GM23248 (cell line): ENCODE results near the gene AP2A2. TPM values are rescaled to one million over a fixed set of nuclear protein-coding genes. Genes with fewer than 3 reads are reported as not detected.

Source experiments
- DNase-seq: peaks from one replicate; pipeline ENCODE4 v3.0.0-alpha.2; 2015
- H2AFZ ChIP-seq: fragments of 200-600 bp; sonication (generic); 2 replicates; pipeline ENCODE4 v1.6.1; 2016; ENCODE audit warnings: antibody characterized with exemption
- H3F3A ChIP-seq: fragments of 200-600 bp; sonication (generic); 2 replicates; pipeline ENCODE4 v1.6.1; 2016; ENCODE audit warnings: mild to moderate bottlenecking, antibody characterized with exemption, mixed run types; ENCODE audit not compliant: insufficient read depth
- H3K27ac ChIP-seq: fragments of 200-600 bp; sonication (generic); 2 replicates; pipeline ENCODE4 v1.5.1; 2016; ENCODE audit warnings: mild to moderate bottlenecking
- H3K27me3 ChIP-seq: fragments of 200-600 bp; sonication (generic); replicated peaks from 2 replicates; pipeline ENCODE4 v1.6.1; 2016; ENCODE audit warnings: mild to moderate bottlenecking; ENCODE audit not compliant: insufficient read depth
- H3K36me3 ChIP-seq: fragments of 200-600 bp; sonication (generic); 2 replicates; pipeline ENCODE4 v1.6.1; 2016; ENCODE audit warnings: low read depth, mild to moderate bottlenecking
- H3K4me1 ChIP-seq: fragments of 200-600 bp; sonication (generic); 2 replicates; pipeline ENCODE4 v1.6.1; 2016; ENCODE audit warnings: mild to moderate bottlenecking; ENCODE audit not compliant: insufficient read depth
- H3K4me2 ChIP-seq: fragments of 200-600 bp; sonication (generic); one replicate; pipeline ENCODE4 v1.6.1; 2016; ENCODE audit warnings: mild to moderate bottlenecking; ENCODE audit not compliant: unreplicated experiment
- H3K4me3 ChIP-seq: fragments of 200-600 bp; sonication (generic); 2 replicates; pipeline ENCODE4 v1.5.1; 2016; ENCODE audit warnings: mild to moderate bottlenecking
- H3K79me2 ChIP-seq: fragments of 200-600 bp; sonication (generic); 2 replicates; pipeline ENCODE4 v1.6.1; 2016; ENCODE audit warnings: mild to moderate bottlenecking; ENCODE audit not compliant: insufficient read depth
- H3K9ac ChIP-seq: fragments of 200-600 bp; sonication (generic); 2 replicates; pipeline ENCODE4 v1.6.1; 2016; ENCODE audit warnings: mild to moderate bottlenecking
- H3K9me2 ChIP-seq: fragments of 200-600 bp; sonication (generic); 2 replicates; pipeline ENCODE4 v1.6.1; 2016; ENCODE audit warnings: mixed run types, mild to moderate bottlenecking, moderate library complexity; ENCODE audit not compliant: insufficient read depth
- H3K9me3 ChIP-seq: fragments of 200-600 bp; sonication (generic); one replicate; pipeline ENCODE4 v1.6.1; 2017; ENCODE audit warnings: low read depth
- H4K20me1 ChIP-seq: fragments of 200-600 bp; sonication (generic); 2 replicates; pipeline ENCODE4 v1.6.0; 2016; ENCODE audit not compliant: insufficient read depth
- EZH2 ChIP-seq: fragments of 200-600 bp; sonication (generic); IDR thresholded peaks from 2 replicates; pipeline ENCODE4 v1.6.1; 2018; ENCODE audit warnings: antibody characterized with exemption, mild to moderate bottlenecking; ENCODE audit not compliant: insufficient read depth, poor library complexity, severe bottlenecking
- EZH2phosphoT487 ChIP-seq: fragments of 200-600 bp; sonication (generic); IDR thresholded peaks from 2 replicates; pipeline ENCODE4 v1.6.1; 2018; ENCODE audit warnings: antibody characterized with exemption, moderate library complexity, mild to moderate bottlenecking, low read depth; ENCODE audit not compliant: insufficient read depth
- WGBS, 2 experiments: methylation state at CpG; one replicate each; pipeline ENCODE4 v1.1.6; 2015 to 2017; ENCODE audit warnings: low lambda C conversion rate in 2 of 2, low coverage in 1 of 2; ENCODE audit errors: missing lambda C conversion rate in 2 of 2; 5-methylcytosine and 5-hydroxymethylcytosine counted together
- in situ Hi-C: fragments of 300-500 bp; cut with MboI; formaldehyde crosslinking; loops from 2 replicates; pipeline ENCODE4 v1.15.0; 2020
- polyA plus RNA-seq: library from polyadenylated mRNA; unstranded; fragments of >200 nt; fragmentation: Nextera tagmentation; extraction: Ambion mirVana; gene quantifications from 2 replicates; pipeline ENCODE4 v1.2.1, GENCODE V29; 2016
- total RNA-seq: library from RNA; depleted of rRNA; stranded (reverse); fragments of >200 nt; shearing (Covaris generic); gene quantifications from 2 replicates; pipeline ENCODE4 v1.2.3, GENCODE V29; 2014

Gene AP2A2
- total and polyA plus RNA-seq, 2 experiments from 2014 or later: 31.1 to 38.3 TPM

DNA sequence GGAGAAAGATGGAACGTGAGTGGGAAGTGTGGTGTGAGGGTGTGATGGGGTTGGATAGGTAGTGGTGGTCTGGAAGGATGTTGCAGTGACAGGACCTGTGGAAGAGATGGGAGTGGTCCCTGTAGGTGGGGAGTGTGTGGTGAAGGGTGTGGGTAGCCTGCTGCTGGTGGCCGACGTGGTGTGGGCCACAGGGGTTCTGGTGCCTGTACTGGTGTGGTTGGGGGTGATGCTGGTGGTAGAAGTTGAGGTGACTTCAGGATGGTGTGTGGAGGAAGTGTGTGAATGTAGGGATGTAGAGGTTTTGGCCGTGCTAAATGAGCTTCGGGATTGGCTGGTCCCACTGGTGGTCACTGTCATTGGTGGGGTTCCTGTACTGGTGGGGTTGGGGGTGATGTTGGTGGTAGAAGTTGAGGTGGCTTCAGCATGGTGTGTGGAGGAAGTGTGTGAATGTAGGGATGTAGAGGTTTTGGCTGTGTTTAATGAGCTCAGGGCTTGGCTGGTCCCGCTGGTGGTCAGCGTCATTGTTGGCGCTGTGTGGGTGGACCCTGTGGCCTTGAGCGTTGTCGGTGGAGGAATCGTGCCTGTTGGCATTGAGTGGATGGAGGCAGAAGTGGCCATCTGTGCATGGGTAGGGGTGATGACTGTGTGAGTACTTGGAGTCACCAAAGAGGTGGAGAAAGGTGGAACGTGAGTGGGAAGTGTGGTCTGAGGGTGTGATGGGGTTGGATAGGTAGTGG, 91.8 kb downstream of the AP2A2 start:
- H3K36me3 ChIP-seq: no peaks in the 10 kb centered on the region
- no peak overlapping the region for H2AFZ ChIP-seq
- WGBS, 2 experiments: 74 to 79% methylated on average over 12 of the region's 12 CpGs
- H3K4me1 ChIP-seq: no peaks in the 10 kb centered on the region
- H3F3A ChIP-seq: no peaks in the 10 kb centered on the region
- TF ChIP-seq EZH2 (no peak), EZH2phosphoT487 (no peak)
- H3K9me3 ChIP-seq: no peaks in the 10 kb centered on the region
- H3K27me3 ChIP-seq: no peaks in the 10 kb centered on the region
- H3K9ac ChIP-seq: no peak overlapping the region
- H3K27ac ChIP-seq: no peak overlapping the region
- no peak overlapping the region for H3K4me3 ChIP-seq
- no peaks in the 10 kb centered on the region for H3K9me2 ChIP-seq
- H4K20me1 ChIP-seq: no peaks in the 10 kb centered on the region
- H3K4me2 ChIP-seq: no peak overlapping the region
- in situ Hi-C loops: no loop called here
- peaks cover 18% of the 10 kb centered on the region for H3K79me2 ChIP-seq
- DNase-seq: no peak

DNA sequence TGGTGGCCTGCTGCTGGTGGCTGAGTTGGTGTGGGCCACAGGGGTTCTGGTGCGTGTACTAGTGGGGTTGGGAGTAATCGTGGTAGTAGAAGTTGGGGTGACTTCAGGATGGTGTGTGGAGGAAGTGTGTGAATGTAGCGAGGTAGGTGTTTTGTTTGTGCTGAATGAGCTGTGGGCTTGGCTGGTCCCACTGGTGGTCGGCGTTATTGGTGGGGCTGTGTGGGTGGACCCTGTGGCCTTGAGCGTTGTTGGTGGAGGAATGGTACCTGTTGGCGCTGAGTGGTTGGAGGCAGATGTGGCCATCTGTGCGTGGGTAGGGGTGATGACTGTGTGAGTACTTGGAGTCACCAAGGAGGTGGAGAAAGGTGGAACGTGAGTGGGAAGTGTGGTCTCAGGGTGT, 92.4 kb downstream of the AP2A2 start:
- Histone ChIP-seq H3F3A (no peaks in the 10 kb centered on the region), H3K4me3 (no peak overlapping the region), H3K27me3 (no peaks in the 10 kb centered on the region), H4K20me1 (no peaks in the 10 kb centered on the region), H3K4me2 (no peak overlapping the region), H3K4me1 (no peaks in the 10 kb centered on the region), H2AFZ (no peak overlapping the region), H3K79me2 (peaks cover 18% of the 10 kb centered on the region), H3K9me3 (no peaks in the 10 kb centered on the region), H3K9ac (no peak overlapping the region), H3K27ac (no peak overlapping the region), H3K9me2 (no peaks in the 10 kb centered on the region), H3K36me3 (no peaks in the 10 kb centered on the region)
- no peak for DNase-seq
- WGBS, 2 experiments: 80 to 86% methylated on average over 9 of the region's 9 CpGs
- in situ Hi-C loops: no loop called here
- TF ChIP-seq EZH2 (no peak), EZH2phosphoT487 (no peak)

DNA sequence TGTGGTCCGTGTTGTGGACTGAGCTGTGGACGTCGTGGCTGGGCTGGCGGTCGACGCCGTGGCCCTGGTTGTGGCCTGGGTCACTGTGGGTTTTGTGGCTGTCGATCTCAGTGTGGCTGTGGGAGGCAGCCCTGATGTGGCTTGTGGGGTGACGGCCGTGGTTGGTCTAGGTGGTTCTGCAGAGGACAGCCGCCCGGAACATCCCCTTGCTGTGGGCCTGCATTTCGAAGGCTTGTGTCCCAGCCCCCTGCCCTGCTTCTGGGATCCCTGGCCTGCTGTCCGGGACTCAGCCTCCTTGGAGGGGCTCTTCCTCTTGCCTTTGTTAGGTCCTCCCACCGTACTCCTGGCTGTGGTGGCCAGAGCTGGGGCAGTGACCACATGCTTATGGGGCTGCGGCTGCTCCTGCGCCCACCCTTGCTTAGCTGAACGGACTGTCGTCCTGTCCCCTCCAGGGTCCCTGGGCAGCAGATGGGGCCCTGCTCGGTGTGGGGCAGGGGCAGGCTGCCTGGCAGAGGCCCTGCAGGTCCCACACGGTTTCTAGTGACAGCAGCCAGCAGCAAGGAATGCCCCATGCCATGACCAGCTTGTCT, 93.7 kb downstream of the AP2A2 start:
- 78 to 81% methylated on average over 20 to 21 of the region's 21 CpGs for WGBS, 2 experiments
- Histone ChIP-seq H4K20me1 (no peaks in the 10 kb centered on the region), H3K9me2 (no peaks in the 10 kb centered on the region), H2AFZ (no peak overlapping the region), H3K79me2 (peaks cover 18% of the 10 kb centered on the region), H3K9ac (no peak overlapping the region), H3K4me2 (no peak overlapping the region), H3K36me3 (no peaks in the 10 kb centered on the region), H3K27me3 (no peaks in the 10 kb centered on the region), H3K9me3 (no peaks in the 10 kb centered on the region), H3F3A (no peaks in the 10 kb centered on the region), H3K4me1 (no peaks in the 10 kb centered on the region), H3K27ac (no peak overlapping the region), H3K4me3 (no peak overlapping the region)
- TF ChIP-seq EZH2 (no peak), EZH2phosphoT487 (no peak)
- in situ Hi-C loops: no loop called here
- no peak for DNase-seq

DNA sequence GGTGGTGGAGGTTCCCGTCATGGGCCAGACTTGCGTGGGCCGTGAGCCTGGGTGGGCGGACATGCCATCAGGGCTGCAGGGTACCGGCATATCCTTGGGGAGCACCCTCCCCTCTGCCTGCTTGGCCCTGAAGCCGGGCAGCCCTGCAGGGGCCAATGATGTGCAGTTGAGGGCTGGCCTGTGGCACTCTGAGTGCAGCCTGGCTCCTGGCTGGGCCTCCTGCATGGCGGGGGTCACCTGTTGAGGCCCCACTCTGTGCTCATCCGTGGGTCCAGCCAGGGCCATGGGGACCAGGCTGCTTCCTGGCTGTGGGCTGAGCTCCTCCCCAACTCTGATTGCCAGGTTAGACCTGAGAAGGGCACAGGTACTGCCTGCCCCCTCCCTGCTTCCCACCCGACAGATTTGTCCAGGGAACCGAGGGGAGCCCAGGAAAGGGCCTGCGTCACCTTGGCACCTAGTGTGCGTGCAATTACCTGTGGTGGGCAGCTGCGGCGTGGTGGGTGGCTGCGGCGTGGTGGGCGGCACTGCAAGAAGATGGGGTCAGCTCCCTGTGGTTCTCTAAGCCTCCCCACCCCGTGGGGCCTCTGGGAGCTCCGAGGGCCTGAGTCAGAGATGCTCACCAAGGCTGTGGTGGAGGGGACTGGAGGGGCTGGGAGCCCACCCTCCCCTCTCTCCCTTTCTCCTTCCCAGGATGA, 94.7 kb downstream of the AP2A2 start:
- Histone ChIP-seq H3K36me3 (no peaks in the 10 kb centered on the region), H2AFZ (no peak overlapping the region), H3K4me2 (no peak overlapping the region), H3K4me1 (no peaks in the 10 kb centered on the region), H3K4me3 (no peak overlapping the region), H3F3A (no peaks in the 10 kb centered on the region), H3K27ac (no peak overlapping the region), H3K9me2 (no peaks in the 10 kb centered on the region), H3K9me3 (no peaks in the 10 kb centered on the region), H4K20me1 (no peaks in the 10 kb centered on the region), H3K27me3 (no peaks in the 10 kb centered on the region), H3K9ac (no peak overlapping the region), H3K79me2 (peaks cover 18% of the 10 kb centered on the region)
- TF ChIP-seq EZH2 (no peak), EZH2phosphoT487 (no peak)
- WGBS, 2 experiments: 86 to 89% methylated on average over 17 to 19 of the region's 19 CpGs
- in situ Hi-C loops: no loop called here
- no peak for DNase-seq
